Daoy (cell line): ENCODE data around the gene ARHGAP15. TPM values are rescaled to one million over a fixed set of nuclear protein-coding genes. Genes with fewer than 3 reads are reported as not detected.

Experiments
- DNase-seq: peaks from one replicate; pipeline ENCODE4 v3.0.0-alpha.2; 2015; ENCODE audit warnings: low read depth
- total RNA-seq: library from RNA; depleted of rRNA; stranded (reverse); fragments of >200 nt; shearing (Covaris generic); gene quantifications from 2 replicates; pipeline ENCODE4 v1.2.3, GENCODE V29; 2014

ARHGAP15 gene
- total RNA-seq, 1 experiment from 2014 or later, result 1.4 TPM

DNA sequence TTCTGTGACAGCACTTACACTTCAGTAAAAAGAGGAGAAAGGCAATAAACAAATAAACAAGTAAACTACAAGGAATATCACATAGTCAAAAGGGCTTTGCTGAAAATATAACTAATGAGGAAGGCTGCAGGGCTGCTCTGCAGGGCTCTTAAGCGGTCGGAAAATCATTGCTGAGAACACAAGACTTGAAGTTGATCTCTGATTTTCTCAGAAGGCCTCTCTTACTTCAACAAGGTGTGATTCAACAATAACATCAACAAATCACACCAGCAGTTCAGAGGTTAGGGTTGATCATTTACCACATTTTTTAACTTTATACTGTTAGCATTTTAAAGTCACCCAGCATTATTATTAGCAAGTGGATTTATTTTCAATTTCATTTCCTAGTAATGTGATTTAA, 215.6 kb downstream of the ARHGAP15 start:
- DNase-seq, result no peak

DNA sequence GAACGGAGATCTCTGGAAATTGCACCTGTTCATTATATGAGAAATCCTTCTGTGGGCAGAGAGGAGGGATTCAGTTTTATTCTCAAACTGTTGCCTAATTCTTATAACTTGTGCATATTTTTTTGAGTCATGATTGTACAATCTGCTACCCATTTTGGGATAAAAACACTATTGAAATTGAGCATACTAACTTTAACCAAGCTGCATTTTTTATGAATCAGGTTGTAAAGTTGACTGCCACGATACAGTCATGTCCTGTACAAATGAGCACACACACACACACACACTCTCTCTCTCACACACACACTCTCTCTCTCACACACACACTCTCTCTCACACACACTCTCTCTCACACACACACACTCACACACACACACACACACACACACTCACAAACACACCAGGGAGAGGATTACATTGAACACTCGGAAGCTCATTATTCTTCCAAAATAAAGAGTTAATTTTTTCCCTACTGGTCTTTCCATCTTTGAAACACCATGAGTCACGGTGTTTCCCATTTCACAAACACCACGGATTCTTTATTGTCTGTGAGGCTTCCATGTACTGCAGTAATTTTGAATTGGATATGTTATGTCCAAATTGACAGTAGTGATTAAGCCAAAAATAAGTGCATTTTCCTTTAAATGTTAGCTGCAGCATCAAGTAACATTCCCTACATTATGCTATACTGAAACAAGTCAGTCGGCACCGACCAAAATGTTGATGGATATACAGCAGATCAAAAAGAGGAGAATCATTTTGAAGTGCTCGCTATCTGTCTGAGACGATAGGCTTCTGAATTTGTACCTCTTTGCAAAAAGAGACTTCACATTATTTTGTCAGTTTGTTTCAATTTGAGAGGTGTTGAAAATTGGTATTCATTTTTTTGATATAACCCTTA, 216.9 kb downstream of the ARHGAP15 start:
- no peak for DNase-seq

DNA sequence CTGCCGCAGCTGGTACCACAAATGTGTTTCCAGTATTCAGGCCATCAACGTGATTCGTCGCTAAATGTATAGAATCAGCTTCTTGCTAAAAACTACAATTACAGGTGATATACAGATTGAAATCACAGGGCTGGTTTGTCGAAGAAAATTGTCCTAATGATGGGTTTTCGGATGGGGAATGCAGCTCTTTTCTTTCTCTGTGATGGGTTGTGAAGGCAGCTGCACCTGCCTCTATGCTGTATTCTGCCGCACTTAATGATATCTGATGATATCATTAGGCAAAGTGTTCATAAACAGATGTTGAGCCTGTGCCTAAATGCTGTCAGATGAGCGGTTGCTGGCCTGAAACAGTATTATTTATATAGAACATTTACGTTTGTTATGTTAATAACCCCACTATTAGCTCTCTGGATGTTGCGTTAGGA, 218.1 kb downstream of the ARHGAP15 start:
- DNase-seq, result no peak

DNA sequence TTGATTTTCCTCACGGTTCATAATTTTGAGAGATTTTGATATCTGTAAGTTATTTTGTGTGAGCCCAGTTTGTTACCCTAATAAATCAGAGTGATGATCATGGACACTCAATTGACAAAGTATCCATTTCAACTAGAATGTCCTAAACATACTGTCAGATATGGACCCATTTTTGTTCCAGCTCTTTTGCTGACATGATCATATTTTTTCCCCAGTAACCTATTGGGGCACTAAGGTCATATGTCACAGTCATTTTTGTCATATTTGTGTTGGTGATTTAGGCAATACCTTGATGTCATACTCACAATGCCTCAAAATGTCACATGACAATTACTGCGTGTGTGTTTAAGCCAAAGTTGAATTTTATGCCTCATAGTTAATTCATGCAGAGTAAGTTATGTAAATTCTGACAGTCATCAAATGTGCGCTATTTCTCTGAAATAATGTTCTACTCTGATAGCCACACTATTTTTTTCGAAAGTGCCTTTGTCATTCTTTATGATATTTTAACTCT, 218.7 kb downstream of the ARHGAP15 start:
- DNase-seq, result no peak

DNA sequence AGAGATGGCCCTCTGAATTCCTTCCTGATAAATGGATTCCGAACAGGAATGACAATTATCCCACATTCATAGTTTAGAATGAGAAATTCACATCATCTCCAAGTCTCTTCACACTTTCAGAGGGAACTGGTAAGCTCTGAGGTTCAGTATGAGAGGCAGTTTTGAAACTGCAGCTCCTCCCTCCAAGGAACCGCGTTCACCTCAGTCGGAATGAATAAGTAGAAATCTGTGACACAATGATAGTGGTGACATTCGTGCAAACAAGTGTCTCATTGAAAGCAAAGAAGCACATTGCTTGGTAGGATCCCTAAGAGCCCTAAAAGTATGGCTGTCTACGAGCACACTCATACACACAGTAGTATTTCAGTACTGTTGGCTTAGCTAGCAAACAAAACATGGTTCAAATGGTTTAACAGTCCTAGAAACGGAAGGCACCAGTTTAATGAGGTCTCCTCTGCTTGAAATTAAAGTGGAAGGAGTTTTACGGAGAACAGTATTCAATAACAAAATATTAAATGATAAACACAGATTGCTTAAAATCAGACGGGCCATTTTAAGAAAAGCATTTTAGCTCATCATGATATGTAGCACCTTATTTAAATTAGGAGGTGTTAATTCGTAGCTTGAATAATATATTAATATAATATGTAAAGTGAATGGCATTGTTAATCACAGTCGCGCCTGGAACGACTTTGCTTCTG, 225.0 kb downstream of the ARHGAP15 start:
- no peak for DNase-seq

DNA sequence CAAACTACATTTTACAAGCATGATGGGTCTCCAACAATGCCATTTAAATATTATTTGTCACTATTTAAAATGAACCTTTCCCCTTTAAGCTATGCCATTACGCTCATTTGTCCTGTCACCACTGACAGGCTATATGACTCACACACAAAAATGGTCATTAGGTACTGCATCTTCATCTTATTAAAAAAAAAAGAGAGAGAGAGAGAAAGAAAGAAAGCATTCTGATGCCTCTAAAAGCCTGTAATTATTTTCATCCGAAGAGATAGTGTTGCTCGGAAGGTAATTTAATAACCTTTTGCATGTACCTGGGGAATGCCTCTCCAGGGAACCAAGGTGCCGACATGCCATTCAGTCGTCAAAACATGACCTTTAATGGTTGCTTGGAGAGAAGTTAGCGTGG, 226.7 kb downstream of the ARHGAP15 start:
- DNase-seq, result no peak

DNA sequence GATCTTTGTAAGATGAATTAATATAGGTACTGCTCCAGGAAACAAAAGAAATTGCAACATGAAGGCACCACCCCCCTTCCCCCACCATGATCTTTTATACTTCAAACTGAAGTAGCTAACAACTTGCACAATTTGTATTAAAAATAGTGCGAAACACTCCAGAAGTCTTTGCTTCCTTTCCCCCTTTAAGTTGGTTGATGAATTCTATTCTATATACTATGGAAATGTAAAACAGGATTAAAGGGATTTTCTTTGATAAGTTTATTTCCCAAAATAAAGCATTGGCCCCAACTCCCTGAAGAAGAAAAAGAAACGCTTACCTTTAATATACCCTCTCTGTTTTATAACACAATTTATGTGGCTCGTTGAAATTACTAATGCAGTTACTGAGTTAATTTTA, 227.1 kb downstream of the ARHGAP15 start:
- no peak for DNase-seq

DNA sequence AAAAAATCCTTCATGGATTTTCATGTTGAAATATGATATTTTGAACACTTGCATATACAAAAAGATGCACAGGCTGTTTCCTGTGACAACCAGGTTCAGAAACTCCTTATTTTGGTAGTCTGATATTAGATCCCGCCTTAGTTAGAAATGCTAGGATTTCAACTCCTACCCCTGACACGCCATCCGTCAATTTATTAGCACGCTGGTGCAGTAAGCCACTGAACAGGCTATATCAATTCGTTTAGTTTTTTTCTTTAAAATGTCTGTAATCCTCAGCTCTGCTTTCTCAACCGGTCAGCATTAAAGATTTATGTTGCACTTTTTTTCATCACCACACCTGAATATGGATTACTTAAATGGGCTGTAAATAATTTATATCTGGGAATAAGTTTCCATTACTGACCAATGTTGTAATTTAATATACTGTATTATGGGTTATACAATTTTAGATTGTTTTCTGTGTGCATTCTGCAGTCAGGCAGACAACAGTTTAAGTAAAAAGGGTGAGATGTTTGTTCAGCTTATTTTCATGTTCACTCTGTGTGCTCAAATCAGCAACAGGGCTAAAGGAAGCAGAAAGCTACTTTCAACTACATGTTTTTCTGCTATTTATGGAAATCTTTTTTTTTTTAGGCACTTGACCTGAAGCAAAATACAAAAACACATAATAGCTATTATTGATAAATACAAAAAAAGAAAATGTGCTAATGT, 227.7 kb downstream of the ARHGAP15 start:
- no peak for DNase-seq

DNA sequence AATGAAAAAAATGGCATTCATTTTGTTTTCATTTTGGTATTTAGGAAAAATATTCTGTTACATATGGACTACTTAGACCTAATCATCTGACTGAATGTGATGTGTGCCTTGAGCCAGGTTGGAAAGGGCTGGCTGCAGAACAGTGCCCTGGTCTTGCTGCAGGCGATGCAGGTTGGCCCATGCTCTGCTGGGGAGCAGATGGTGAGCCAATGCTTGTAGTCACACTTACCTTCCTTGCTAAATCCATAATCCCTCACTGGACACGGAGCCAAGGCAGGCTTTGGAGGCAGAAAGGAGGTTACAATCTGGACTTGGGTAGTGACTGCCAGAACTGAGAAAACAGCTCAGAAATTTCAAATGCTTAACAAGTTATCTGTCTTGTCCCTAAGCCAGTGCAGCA, 228.7 kb downstream of the ARHGAP15 start:
- no peak for DNase-seq

DNA sequence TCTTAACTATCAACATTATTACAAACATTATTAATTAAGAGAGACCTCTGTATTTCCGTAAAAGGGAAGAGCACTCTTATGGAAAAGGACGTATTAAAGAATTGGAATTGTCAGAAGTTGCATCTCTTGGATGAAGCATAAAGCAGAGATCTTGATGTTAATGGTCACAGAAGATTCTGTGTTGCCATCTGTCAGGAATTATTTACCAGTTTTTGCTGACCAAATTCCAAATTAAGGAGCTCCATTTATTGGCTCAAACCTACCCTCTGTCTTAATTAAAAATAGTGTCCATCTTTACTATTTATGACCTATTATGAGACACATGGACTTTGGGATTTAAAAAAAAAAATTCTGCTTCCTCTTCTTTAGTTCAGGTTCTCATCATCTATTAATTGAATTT, 232.1 kb downstream of the ARHGAP15 start:
- DNase-seq, result no peak

DNA sequence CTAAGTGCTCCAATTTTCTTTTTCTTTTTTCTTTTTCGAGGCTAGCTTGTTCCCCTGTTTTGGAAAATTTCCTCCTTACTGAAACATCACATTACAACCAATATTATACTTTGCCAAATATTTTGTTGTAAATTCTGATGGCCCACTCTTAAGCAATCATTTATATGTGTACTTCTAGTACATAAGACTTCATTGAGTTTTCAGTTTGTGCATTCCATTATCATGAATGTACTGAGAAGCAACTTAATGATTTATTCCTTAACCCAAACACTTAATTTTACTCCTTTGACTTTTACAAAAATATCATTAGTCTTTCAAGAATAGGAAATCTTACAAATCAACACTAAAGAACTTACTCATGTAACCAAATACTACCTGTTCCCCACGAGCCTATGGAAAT, 242.4 kb downstream of the ARHGAP15 start:
- DNase-seq, result no peak

DNA sequence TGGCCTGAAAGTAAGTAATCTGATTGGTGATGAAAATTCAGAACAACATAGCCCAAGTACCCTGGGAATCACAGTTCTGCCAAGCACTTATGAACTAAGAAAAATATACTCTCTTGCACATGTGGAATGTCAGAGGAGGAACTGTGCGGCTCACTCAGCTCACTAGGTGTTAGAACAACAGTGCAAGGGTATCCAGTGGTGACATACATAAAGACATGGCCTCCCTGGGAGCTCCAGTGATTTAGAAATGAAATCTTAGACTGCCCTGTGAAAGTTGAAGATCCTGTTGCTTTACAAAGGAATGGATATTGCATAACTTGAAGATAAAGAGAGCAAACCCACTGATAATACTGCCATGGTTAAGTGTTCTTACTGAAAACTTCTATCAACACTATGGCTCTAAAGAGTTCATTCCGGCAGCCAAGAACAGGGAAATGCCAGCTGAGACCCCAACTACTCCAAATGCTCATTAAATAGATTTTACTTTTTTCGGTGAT, 246.2 kb downstream of the ARHGAP15 start:
- DNase-seq, result no peak

DNA sequence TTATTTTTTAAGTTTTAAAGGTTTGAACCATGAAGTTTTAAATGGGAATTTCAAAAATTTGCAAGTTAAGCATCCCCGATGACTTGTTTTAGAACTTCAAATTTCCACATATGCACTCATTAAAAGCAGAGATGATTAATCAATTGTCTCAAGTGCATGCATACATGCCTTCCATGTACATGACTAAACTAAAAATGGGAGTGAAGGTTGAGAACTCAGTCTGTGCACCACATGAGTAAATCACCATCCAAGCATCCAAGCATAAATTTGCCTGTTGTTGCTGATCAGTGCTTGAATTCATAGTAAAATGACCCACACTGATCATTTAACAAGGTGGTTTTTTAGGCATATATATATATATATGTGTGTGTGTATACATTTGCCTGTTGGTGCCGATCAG, 249.8 kb downstream of the ARHGAP15 start:
- no peak for DNase-seq

DNA sequence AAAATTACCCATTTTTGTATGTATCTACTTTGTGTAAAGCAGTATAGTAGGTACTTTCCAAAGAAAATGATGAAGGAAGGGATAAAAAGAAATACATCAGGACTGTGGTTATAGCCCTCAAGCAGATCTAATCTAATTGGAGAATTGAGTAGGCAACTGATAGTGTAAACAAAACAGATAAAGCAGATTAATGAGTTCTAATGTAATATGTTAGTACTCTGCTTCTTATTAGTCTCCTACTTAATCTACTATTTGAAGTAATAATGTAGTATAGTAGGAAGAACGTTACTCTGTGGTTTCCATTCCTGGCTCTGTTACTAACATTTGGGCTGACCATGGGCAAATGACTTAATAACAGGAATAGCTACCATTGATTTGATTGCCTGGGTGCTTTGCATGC, 250.7 kb downstream of the ARHGAP15 start:
- DNase-seq, result no peak

DNA sequence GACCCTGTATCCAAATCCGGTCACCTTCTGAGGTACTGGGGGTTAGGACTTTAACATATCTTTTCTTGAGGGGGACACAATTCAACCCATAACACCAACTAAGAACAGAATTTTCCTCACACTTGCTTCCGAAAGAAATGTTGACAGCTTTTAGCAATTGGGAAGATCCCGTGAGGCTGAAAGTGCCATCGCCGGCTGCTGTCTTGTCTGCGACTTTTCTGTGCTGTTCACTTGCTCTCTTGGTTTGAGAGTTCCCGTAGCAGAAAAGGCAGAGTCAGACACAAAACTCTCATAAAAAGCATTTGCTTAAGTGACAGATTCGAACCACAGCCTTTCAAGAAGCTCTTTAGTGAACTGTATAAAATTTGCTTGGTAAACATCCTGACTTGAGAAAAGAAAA, 253.4 kb downstream of the ARHGAP15 start:
- DNase-seq, result no peak

DNA sequence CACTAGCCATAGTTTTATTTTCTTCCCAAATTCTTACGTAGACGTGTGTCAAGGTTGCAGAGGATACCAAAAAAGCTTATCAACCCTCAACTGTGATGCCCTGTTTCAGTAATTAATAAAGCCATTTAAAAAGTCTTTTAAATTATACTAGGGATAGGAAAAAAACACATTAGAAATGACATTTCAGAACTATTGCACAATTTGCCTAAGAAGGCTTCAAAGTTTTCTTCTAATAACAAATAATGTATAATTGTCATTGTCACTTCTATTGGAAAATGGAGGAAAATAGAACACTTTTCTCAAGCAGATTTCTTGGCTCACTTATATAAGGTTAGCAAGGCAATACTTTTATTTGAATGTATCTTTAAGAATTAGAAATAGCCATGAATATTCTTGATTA, 253.8 kb downstream of the ARHGAP15 start:
- DNase-seq, result no peak

DNA sequence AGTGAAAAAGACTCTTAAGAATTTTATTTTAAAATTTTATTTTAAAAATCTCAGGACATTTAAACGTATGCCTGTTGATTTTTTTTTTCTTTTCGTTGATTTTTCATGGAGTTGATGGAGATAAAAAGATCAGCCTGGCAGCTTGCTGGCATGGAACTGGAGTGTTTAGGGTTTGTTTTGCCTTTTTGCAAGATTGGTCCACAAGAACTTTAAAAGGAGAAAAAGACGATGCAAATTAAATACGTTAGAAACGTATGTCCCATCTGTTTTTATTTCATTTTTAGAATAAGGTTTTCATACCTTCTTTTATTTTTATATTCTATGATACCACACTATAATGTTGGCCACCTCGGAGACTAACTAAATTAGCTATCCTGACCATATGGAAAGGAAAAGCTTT, 254.9 kb downstream of the ARHGAP15 start:
- no peak for DNase-seq

DNA sequence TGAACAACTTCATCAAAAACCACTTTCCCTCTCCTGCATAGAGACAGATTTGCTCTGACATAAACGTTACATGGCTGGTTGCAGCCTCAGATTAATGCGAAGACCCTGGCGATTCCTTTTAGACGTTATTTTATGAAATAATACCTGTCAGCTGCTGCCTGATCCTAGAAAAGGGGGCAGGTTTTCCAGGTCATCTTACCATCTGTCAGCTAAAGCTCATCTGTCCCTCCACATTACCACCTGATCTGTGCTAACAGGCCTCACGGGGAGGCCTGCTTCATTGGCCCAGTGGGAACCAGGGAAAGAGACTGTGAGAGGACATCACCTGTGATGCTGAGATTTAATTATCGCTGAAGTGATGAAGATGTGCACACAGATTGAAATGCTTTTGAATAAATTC, 261.0 kb downstream of the ARHGAP15 start:
- DNase-seq, result no peak

DNA sequence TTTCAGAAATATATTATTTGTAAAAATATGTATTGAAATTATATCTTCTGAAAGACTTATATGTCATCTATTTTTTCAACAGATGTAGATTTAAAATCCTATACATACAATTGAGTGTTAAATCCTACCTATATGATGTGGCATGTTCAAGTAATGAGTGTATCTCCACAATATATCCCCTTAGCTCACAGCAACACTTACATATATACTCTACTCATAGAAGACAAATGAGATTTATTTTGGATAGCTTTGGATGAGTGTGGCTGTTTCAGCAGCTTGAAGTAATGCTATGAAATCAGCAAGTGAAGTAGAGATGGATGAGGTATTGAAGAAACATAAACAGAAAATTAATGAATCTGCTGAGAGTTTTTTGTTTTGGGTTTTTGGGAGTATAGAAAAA, 263.1 kb downstream of the ARHGAP15 start:
- no peak for DNase-seq

DNA sequence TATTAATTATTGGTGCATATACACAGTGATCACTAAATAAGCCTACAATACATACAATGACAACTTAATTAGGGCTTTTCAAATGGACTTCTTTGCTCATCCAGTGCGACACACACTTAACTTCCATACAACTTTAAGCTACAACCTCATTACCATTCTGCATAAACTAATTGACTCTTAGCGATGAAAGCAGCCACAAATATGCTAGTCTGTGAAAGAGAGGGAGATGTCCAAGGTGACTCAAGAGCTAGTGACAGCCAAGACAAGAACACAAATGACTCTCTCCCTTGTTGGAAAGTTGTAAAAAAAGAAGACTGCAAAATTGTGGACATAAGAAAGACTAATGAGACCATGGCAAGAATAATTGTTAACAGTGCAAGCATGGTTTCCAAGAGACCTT, 264.8 kb downstream of the ARHGAP15 start:
- DNase-seq, result no peak

DNA sequence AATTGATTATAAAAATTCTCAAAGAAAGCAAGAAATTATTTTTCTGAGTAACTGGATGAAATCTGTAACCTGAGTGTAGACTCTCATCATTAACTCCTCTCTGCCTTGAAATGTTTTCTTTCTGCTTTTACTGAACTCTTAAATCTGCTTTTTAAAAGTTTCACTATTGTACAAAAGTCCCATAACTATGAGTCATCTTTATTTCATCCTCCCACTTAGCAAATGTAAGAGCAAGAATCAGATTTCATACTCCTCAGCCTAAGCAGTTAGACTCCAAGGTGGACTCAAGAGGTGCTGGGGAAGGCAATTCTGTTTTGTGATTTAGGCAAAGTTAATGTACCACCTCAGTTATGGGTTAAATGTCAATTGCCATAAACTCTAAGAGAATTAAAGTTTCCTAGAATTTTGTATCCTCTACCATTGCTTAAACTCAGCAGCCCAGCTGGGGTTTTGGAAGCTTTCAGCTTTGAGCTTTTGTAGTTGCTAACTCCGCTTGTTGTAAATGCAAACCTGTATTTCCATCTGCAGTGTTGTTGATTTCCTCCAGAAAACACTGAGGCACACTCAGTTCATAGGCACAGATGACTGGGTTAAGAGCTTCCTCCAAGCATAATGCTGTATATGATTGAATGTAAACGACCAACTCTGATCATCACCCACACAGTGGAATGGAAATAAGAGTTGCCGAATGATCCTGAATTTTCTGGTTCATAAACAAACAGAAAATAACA, 268.8 kb downstream of the ARHGAP15 start:
- DNase-seq, result peak; percentile 19

DNA sequence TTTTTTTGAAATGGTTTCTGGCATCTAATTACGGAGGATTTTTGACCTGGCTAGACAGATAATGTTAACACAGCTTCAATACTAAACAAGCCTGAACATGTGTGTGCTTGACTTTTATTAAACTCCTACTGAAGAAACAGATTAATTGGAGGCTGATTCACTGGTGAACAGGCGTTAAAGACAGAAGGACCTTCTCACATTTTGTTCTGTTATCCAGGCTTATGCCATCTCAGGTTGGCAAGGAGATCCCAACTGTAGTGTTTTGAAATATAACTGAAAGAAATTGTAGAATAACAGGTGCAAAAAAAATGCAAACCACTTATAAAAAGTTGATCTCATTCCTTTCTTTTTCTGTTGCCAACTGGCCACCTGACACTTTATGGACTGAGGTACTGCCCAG, 269.6 kb downstream of the ARHGAP15 start:
- no peak for DNase-seq
